GM12864 (cell line): Measurements from ENCODE around the gene RASSF7.

Experiments used
- DNase-seq: peaks from one replicate; pipeline ENCODE4 v3.0.0-alpha.2; 2011; ENCODE audit warnings: low read depth
- H3K4me3 ChIP-seq: 2 replicates; pipeline ENCODE4 v1.5.1; 2011; ENCODE audit warnings: mild to moderate bottlenecking, low read depth, low read length, control low read depth
- CTCF ChIP-seq: IDR thresholded peaks from 2 replicates; pipeline ENCODE4 v1.5.1; 2011; ENCODE audit warnings: low read depth, mild to moderate bottlenecking, moderate library complexity, low read length, control low read depth, inconsistent platforms; ENCODE audit errors: missing control alignments

The RASSF7 gene

GRCh38 chr11:565921-566509 lies 5.2 kb downstream of the RASSF7 start:
- no peak for DNase-seq
- H3K4me3 ChIP-seq: no peak overlapping the region
- peak; percentile 13 for TF ChIP-seq CTCF

- peak overlapping the region; percentile 90 for H3K4me3 ChIP-seq
- no peak for TF ChIP-seq CTCF
- DNase-seq: no peak
Measured at GRCh38 chr11:567011-567628, 6.3 kb downstream of the RASSF7 start.

GRCh38 chr11:567629-568292 lies 7.0 kb downstream of the RASSF7 start:
- peak overlapping the region; percentile 90 for H3K4me3 ChIP-seq
- TF ChIP-seq CTCF: no peak
- DNase-seq: no peak

GRCh38 chr11:568306-569157 lies 7.8 kb downstream of the RASSF7 start:
- DNase-seq: peak; percentile 70
- TF ChIP-seq CTCF: no peak

GRCh38 chr11:569158-569885 lies 8.6 kb downstream of the RASSF7 start:
- H3K4me3 ChIP-seq: peak overlapping the region; percentile 89
- no peak for DNase-seq
- TF ChIP-seq CTCF: no peak

More at GRCh38 chr11:568306-569157, 7.8 kb downstream of the RASSF7 start:
- H3K4me3 ChIP-seq: peak overlapping the region; percentile 90

GRCh38 chr11:571802-572185 lies 11.0 kb downstream of the RASSF7 start:
- DNase-seq: no peak
- no peak for TF ChIP-seq CTCF
- no peak overlapping the region for H3K4me3 ChIP-seq
